ENCODE data around the gene COL6A5.
"Not testable (repeated sequence)": the region's sequence is repeated elsewhere in the genome, so short reads cannot be mapped to it uniquely, and the experiment has no call there.

COL6A5 gene

DNA sequence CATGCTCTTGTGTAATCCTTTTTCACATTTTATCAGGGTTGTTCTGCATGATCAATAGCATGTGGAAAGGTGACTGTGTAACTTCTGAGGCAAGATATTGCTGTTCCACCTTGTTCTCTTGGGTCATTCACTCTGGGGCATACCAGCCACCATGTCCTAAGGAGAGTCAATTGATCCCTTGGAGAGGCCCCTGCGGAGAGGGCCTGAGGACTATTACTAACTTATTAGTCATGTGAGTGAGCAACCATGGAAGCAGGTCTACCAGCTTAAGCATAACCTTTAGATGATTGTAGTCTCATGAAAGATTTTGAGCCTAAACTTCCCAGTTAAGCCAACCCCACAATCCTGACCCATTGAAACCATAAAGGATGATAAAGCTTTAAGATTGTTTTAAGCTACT lies 22.0 kb upstream of the COL6A5 start:
- DNase-seq (ENCODE audit: low spot score): no peak
- in situ Hi-C loops (cut with MboI; ENCODE audit: low sequenced_read_pairs, unreplicated experiment): no loop called here
- TF ChIP-seq, protein P1, sequence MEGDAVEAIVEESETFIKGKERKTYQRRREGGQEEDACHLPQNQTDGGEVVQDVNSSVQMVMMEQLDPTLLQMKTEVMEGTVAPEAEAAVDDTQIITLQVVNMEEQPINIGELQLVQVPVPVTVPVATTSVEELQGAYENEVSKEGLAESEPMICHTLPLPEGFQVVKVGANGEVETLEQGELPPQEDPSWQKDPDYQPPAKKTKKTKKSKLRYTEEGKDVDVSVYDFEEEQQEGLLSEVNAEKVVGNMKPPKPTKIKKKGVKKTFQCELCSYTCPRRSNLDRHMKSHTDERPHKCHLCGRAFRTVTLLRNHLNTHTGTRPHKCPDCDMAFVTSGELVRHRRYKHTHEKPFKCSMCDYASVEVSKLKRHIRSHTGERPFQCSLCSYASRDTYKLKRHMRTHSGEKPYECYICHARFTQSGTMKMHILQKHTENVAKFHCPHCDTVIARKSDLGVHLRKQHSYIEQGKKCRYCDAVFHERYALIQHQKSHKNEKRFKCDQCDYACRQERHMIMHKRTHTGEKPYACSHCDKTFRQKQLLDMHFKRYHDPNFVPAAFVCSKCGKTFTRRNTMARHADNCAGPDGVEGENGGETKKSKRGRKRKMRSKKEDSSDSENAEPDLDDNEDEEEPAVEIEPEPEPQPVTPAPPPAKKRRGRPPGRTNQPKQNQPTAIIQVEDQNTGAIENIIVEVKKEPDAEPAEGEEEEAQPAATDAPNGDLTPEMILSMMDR (IDR thresholded peaks at IDR 0.05; ENCODE audit: borderline replicate concordance, control extremely low read depth, extremely low read depth, insufficient read depth, missing control alignments): no peak

DNA sequence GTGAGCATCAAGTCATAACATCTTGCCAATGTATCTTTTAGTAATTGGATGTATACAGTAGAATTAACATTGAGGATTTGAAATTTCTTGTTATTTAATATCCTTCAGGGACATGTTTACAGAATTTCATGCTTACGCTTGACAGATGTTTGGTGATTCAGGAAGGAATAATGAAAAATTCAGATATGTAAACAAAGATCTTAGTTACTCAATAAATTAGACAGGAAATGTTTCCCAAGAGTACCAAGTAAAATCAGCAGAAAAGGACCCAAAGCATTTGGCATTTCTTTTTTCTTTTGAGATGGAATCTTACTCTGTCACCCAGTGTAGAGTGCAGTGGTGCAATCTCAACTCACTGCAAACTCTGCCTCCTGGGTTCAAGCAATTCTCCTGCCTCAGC lies 4.7 kb upstream of the COL6A5 start:
- TF ChIP-seq, protein P1 (IDR thresholded peaks at IDR 0.05; ENCODE audit: borderline replicate concordance, control extremely low read depth, extremely low read depth, insufficient read depth, missing control alignments): no peak
- DNase-seq (ENCODE audit: low spot score): no peak
- in situ Hi-C loops (cut with MboI; ENCODE audit: low sequenced_read_pairs, unreplicated experiment): no loop called here

DNA sequence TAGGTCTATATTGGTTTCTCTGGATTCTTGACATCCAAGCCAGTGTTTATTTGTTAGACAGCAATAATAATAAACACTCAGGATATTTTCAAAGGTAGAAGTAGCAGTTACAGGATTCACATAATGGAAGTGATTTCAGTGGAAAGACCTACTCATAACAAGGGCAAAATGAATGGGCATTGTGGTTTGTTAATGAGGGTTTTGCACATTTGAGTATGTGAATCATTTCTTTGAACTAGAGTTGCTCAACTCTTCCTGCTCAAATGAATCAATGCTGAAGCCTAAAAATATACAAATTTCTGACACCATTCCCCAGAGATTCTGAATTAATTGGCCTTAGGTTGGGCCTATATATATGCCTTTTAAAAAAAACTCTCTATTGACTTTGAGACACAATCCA lies 4.1 kb upstream of the COL6A5 start:
- DNase-seq (ENCODE audit: low spot score): no peak
- in situ Hi-C loops (cut with MboI; ENCODE audit: low sequenced_read_pairs, unreplicated experiment): no loop called here
- TF ChIP-seq, protein P1 (IDR thresholded peaks at IDR 0.05; ENCODE audit: borderline replicate concordance, control extremely low read depth, extremely low read depth, insufficient read depth, missing control alignments): no peak

DNA sequence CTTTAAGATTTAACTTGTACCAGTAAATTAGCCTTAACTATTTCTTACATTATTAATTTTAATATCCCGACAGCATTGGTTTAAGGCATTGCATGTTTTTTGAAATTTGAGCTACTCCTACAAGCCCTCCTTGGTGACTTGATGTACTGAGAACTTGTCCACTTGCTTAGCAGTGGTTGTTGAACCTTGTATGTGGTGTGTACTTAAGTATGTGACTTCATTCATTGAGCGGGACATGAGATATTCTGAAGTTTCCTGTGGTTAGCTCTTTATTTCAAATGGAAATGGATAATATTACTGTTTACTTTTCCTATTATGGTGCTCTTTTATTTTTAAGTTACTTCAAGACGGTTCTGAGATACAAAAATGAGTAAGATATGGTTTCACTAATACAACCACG lies 3.6 kb upstream of the COL6A5 start:
- DNase-seq (ENCODE audit: low spot score): no peak
- in situ Hi-C loops (cut with MboI; ENCODE audit: low sequenced_read_pairs, unreplicated experiment): no loop called here
- TF ChIP-seq, protein P1 (IDR thresholded peaks at IDR 0.05; ENCODE audit: borderline replicate concordance, control extremely low read depth, extremely low read depth, insufficient read depth, missing control alignments): no peak

DNA sequence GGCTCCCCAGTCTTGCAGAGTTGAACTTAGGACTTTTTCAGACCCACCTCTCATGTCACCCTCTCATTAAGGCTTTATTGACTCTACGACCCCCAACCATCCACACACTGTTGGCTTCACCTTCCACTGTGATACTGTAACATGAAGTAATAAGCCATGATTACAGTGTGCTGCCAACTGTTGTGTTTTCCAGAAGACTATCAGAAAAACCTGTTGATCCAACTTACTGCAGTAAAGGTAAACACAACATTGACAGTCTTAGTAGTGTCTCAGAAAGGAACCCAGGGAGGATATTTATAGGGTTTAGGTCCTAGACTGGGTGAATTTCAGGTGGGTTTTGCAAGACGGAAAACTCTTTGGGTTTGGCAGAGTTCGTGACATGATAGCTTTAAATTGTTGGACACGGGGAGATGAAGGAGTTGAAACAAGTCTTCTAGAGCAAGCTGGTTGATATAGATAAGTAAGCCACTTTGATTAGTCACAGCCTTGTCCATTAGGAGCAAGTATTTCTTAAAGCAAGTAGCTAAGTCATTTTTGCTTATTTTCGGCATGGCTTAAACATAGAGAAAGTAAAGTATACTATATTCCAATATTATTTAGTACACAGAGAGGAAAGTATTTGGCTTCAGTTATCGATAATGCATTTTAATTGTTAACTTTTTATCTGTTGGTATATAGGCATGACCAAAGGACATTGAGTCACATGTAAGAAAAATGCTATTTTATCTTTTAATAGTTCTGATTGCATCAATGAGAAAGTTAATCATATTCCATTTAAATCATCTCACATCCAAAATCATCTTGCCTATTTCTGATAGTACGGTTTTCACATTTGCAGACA lies 2.4 kb upstream of the COL6A5 start:
- TF ChIP-seq, protein P1 (IDR thresholded peaks at IDR 0.05; ENCODE audit: borderline replicate concordance, control extremely low read depth, extremely low read depth, insufficient read depth, missing control alignments): no peak
- no peak for DNase-seq (ENCODE audit: low spot score)
- in situ Hi-C loops (cut with MboI; ENCODE audit: low sequenced_read_pairs, unreplicated experiment): no loop called here

DNA sequence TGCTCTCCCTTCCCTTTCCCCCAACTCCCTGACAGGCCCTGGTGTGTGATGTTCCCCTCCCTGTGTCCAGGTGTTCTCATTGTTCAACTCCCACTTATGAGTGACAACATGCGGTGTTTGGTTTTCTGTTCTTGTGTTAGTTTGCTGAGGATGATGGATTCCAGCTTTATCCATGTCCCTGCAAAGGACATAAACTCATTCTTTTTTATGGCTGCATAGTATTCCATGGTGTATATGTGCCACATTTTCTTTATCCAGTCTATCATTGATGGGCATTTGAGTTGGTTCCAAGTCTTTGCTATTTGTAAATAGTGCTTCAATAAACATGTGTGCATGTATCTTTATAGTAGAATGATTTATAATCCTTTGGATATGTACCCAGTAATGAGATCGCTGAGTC lies 2.8 kb downstream of the COL6A5 start:
- in situ Hi-C loops (cut with MboI; ENCODE audit: low sequenced_read_pairs, unreplicated experiment); DNase-seq (ENCODE audit: low spot score): not testable (repeated sequence)

DNA sequence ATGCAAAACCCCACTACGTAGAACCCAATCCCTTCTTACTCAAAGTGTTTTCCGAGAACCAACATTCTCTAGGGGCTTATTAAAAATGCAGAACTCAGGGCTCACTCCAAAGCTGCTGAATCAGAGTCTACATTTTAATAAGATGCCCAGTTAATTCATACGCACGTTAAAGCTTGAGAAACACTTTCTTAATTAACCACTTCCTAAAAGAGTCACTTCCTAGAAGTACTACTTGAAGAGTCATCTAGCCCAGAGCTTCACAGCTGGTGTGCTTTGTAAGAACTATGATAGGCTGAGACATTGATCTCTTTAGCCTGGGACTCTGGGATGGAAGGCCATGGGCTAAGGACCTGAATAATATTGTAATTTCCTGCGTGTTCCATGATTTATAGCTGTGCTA lies 9.0 kb downstream of the COL6A5 start:
- TF ChIP-seq, protein P1 (IDR thresholded peaks at IDR 0.05; ENCODE audit: borderline replicate concordance, control extremely low read depth, extremely low read depth, insufficient read depth, missing control alignments): no peak
- in situ Hi-C loops (cut with MboI; ENCODE audit: low sequenced_read_pairs, unreplicated experiment): no loop called here
- DNase-seq (ENCODE audit: low spot score): no peak

All from GM13976 (cell line).